HEK293 (cell line): ENCODE data around the gene BTBD2.

Experiments used
- BCL6B ChIP-seq: fragments of 450-650 bp; formaldehyde crosslinking; IDR thresholded peaks from 2 replicates; pipeline ENCODE4 v1.5.1; 2017; ENCODE audit warnings: missing biosample characterization, missing genetic modification characterization
- GLI2 ChIP-seq: fragments of 450-650 bp; formaldehyde crosslinking; IDR thresholded peaks from 2 replicates; pipeline ENCODE4; 2017; ENCODE audit warnings: missing biosample characterization, missing genetic modification characterization, low read depth, borderline replicate concordance
- HOXA7 ChIP-seq: sonication (generic); formaldehyde crosslinking; IDR thresholded peaks from 2 replicates; pipeline ENCODE4 v1.8.1; 2022; ENCODE audit warnings: missing genetic modification reagents, borderline replicate concordance
- HOXC10 ChIP-seq: sonication (generic); formaldehyde crosslinking; IDR thresholded peaks from 2 replicates; pipeline ENCODE4 v1.8.1; 2023; ENCODE audit warnings: mild to moderate bottlenecking, missing genetic modification reagents
- IKZF3 ChIP-seq: fragments of 450-650 bp; IDR thresholded peaks from 2 replicates; pipeline ENCODE4 v1.5.0; 2018; ENCODE audit warnings: missing biosample characterization, mild to moderate bottlenecking, missing genetic modification characterization, moderate library complexity
- KLF1 ChIP-seq: fragments of 450-650 bp; formaldehyde crosslinking; IDR thresholded peaks from 2 replicates; pipeline ENCODE4 v1.5.1; 2016; ENCODE audit warnings: missing biosample characterization, missing genetic modification characterization
- KLF16 ChIP-seq: fragments of 450-650 bp; formaldehyde crosslinking; IDR thresholded peaks from 2 replicates; pipeline ENCODE4 v1.5.1; 2017; ENCODE audit warnings: missing biosample characterization, missing genetic modification characterization
- KLF8 ChIP-seq: fragments of 450-650 bp; formaldehyde crosslinking; IDR thresholded peaks from 2 replicates; pipeline ENCODE4 v1.5.1; 2016; ENCODE audit warnings: missing biosample characterization, missing genetic modification characterization
- SCRT1 ChIP-seq: fragments of 450-650 bp; formaldehyde crosslinking; IDR thresholded peaks from 2 replicates; pipeline ENCODE4 v1.5.1; 2016; ENCODE audit warnings: missing biosample characterization, missing genetic modification characterization, borderline replicate concordance
- ZBTB44 ChIP-seq: fragments of 450-650 bp; IDR thresholded peaks from 2 replicates; pipeline ENCODE4 v1.5.1; 2018; ENCODE audit warnings: missing biosample characterization, mild to moderate bottlenecking, missing genetic modification characterization
- ZNF112 ChIP-seq: fragments of 450-650 bp; formaldehyde crosslinking; IDR thresholded peaks from 2 replicates; pipeline ENCODE4 v1.5.0; 2017; ENCODE audit warnings: missing biosample characterization, missing genetic modification characterization
- ZNF157 ChIP-seq: fragments of 450-650 bp; formaldehyde crosslinking; IDR thresholded peaks from 2 replicates; pipeline ENCODE4 v1.5.1; 2016; ENCODE audit warnings: missing biosample characterization, missing genetic modification characterization
- ZNF16 ChIP-seq: fragments of 450-650 bp; formaldehyde crosslinking; IDR thresholded peaks from 2 replicates; pipeline ENCODE4 v1.5.1; 2016; ENCODE audit warnings: low read depth, missing biosample characterization, missing genetic modification characterization
- ZNF266 ChIP-seq: fragments of 450-650 bp; formaldehyde crosslinking; IDR thresholded peaks from 2 replicates; pipeline ENCODE4 v1.5.1; 2016; ENCODE audit warnings: missing biosample characterization, missing genetic modification characterization, low read depth
- ZNF280C ChIP-seq: fragments of 450-650 bp; formaldehyde crosslinking; IDR thresholded peaks from 2 replicates; pipeline ENCODE4 v1.5.1; 2016; ENCODE audit warnings: missing biosample characterization, missing genetic modification characterization
- ZNF362 ChIP-seq: fragments of 450-650 bp; formaldehyde crosslinking; IDR thresholded peaks from 2 replicates; pipeline ENCODE4 v1.5.1; 2016; ENCODE audit warnings: missing biosample characterization, missing genetic modification characterization
- ZNF366 ChIP-seq: fragments of 450-650 bp; formaldehyde crosslinking; conservative IDR thresholded peaks from 2 replicates; pipeline ENCODE4 v1.5.1; 2016; ENCODE audit warnings: missing biosample characterization, missing genetic modification characterization
- ZNF416 ChIP-seq: fragments of 450-650 bp; formaldehyde crosslinking; IDR thresholded peaks from 2 replicates; pipeline ENCODE4 v1.5.1; 2016; ENCODE audit warnings: missing biosample characterization, missing genetic modification characterization
- ZNF423 ChIP-seq: fragments of 450-650 bp; formaldehyde crosslinking; IDR thresholded peaks from 2 replicates; pipeline ENCODE4 v1.5.1; 2016; ENCODE audit warnings: missing biosample characterization, missing genetic modification characterization
- ZNF449 ChIP-seq: fragments of 450-650 bp; formaldehyde crosslinking; IDR thresholded peaks from 2 replicates; pipeline ENCODE4 v1.5.1; 2017; ENCODE audit warnings: missing biosample characterization, mild to moderate bottlenecking, missing genetic modification characterization, moderate library complexity
- ZNF501 ChIP-seq: fragments of 450-650 bp; formaldehyde crosslinking; IDR thresholded peaks from 2 replicates; pipeline ENCODE4 v1.5.1; 2016; ENCODE audit warnings: missing biosample characterization, missing genetic modification characterization
- ZNF518A ChIP-seq: fragments of 450-650 bp; formaldehyde crosslinking; conservative IDR thresholded peaks from 2 replicates; pipeline ENCODE4 v1.5.1; 2016; ENCODE audit warnings: low read depth, missing biosample characterization, missing genetic modification characterization
- ZNF623 ChIP-seq: fragments of 450-650 bp; formaldehyde crosslinking; IDR thresholded peaks from 2 replicates; pipeline ENCODE4 v1.5.1; 2016; ENCODE audit warnings: missing biosample characterization, missing genetic modification characterization
- ZNF645 ChIP-seq: fragments of 450-650 bp; formaldehyde crosslinking; IDR thresholded peaks from 2 replicates; pipeline ENCODE4; 2016; ENCODE audit warnings: missing biosample characterization, missing genetic modification characterization
- ZNF777 ChIP-seq: fragments of 450-650 bp; formaldehyde crosslinking; IDR thresholded peaks from 2 replicates; pipeline ENCODE4 v1.5.1; 2017; ENCODE audit warnings: missing biosample characterization, missing genetic modification characterization, borderline replicate concordance
- ZSCAN16 ChIP-seq: fragments of 450-650 bp; formaldehyde crosslinking; IDR thresholded peaks from 2 replicates; pipeline ENCODE4 v1.5.1; 2016; ENCODE audit warnings: missing biosample characterization, missing genetic modification characterization

The BTBD2 gene

GRCh38 chr19:2049741-2050348 is 34.3 kb upstream of the BTBD2 start (continued):
- no peak for TF ChIP-seq ZNF518A (tag by site-specific recombination)
- TF ChIP-seq ZNF112 (tag by site-specific recombination) = no peak
- TF ChIP-seq ZNF16 = no peak
- peak; percentile 89 for TF ChIP-seq KLF1 (tag by site-specific recombination)
- TF ChIP-seq BCL6B (tag by site-specific recombination) = no peak
- no peak for TF ChIP-seq ZNF416 (tag by site-specific recombination)
- no peak for TF ChIP-seq ZNF362
- TF ChIP-seq ZNF777 (tag by site-specific recombination) = no peak
- peak; percentile 82 for TF ChIP-seq ZNF366
- TF ChIP-seq ZNF157 = no peak
- TF ChIP-seq ZBTB44 (tag by site-specific recombination) = peak; percentile 7; the same call in 1 of the 2 replicates
- peak; percentile 92 for TF ChIP-seq KLF16 (tag by site-specific recombination)
- TF ChIP-seq ZNF266 = no peak
- TF ChIP-seq GLI2 (tag by site-specific recombination) = no peak
- peak; percentile 59; the same call in 1 of the 2 replicates for TF ChIP-seq ZNF501
- TF ChIP-seq IKZF3 = peak; percentile 65; the same call in 1 of the 2 replicates
- no peak for TF ChIP-seq HOXC10 (CRISPR knock-in tag)
- 0 out of 2 replicates have a peak, but pooled peaks have one; percentile 15 for TF ChIP-seq ZNF623 (tag by site-specific recombination)
- TF ChIP-seq KLF8 = peak; percentile 90
- TF ChIP-seq ZNF423 = peak; percentile 67; the same call in 1 of the 2 replicates
- TF ChIP-seq ZNF645 (tag by site-specific recombination) = no peak
- no peak for TF ChIP-seq HOXA7
- no peak for TF ChIP-seq ZSCAN16
- TF ChIP-seq ZNF280C (tag by site-specific recombination) = no peak
- TF ChIP-seq ZNF449 (tag by site-specific recombination) = no peak; the same call in 1 of the 2 replicates
- peak; percentile 100 for TF ChIP-seq SCRT1 (tag by site-specific recombination)
